IMR-90 (cell line): ENCODE results near the gene CRYBG3.

Experiments
- POLR2A ChIP-seq: IDR thresholded peaks from 2 replicates; pipeline ENCODE4 v1.6.1; 2012; ENCODE audit warnings: mild to moderate bottlenecking, low read depth, low read length
- RFX5 ChIP-seq: IDR thresholded peaks from 2 replicates; pipeline ENCODE4 v1.8.0; 2012; ENCODE audit warnings: low read depth, mild to moderate bottlenecking, low read length, moderate library complexity
- SMC3 ChIP-seq: fragments of 150-350 bp; IDR thresholded peaks from 2 replicates; pipeline ENCODE4 v1.6.1; 2016; ENCODE audit warnings: low read depth, mild to moderate bottlenecking, antibody characterized with exemption, low read length, moderate library complexity
- TF ChIP-seq, protein P1 (sequence below): conservative IDR thresholded peaks from 2 replicates; pipeline ENCODE4 v1.5.1; 2012; ENCODE audit warnings: mild to moderate bottlenecking, low read depth, low read length, improper control_type of control experiment
- TF ChIP-seq, protein P2 (sequence below): fragments of 150-350 bp; IDR thresholded peaks from 2 replicates; pipeline ENCODE4 v1.6.1; 2017; ENCODE audit warnings: mild to moderate bottlenecking, antibody characterized with exemption, low read length, low read depth

GRCh38 chr3:97823046-97824004 is 1.5 kb downstream of the CRYBG3 start:
- TF ChIP-seq POLR2A (no peak), RFX5 (no peak), SMC3 (no peak)
- TF ChIP-seq, protein P1, sequence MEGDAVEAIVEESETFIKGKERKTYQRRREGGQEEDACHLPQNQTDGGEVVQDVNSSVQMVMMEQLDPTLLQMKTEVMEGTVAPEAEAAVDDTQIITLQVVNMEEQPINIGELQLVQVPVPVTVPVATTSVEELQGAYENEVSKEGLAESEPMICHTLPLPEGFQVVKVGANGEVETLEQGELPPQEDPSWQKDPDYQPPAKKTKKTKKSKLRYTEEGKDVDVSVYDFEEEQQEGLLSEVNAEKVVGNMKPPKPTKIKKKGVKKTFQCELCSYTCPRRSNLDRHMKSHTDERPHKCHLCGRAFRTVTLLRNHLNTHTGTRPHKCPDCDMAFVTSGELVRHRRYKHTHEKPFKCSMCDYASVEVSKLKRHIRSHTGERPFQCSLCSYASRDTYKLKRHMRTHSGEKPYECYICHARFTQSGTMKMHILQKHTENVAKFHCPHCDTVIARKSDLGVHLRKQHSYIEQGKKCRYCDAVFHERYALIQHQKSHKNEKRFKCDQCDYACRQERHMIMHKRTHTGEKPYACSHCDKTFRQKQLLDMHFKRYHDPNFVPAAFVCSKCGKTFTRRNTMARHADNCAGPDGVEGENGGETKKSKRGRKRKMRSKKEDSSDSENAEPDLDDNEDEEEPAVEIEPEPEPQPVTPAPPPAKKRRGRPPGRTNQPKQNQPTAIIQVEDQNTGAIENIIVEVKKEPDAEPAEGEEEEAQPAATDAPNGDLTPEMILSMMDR, result no peak
- TF ChIP-seq, protein P2, sequence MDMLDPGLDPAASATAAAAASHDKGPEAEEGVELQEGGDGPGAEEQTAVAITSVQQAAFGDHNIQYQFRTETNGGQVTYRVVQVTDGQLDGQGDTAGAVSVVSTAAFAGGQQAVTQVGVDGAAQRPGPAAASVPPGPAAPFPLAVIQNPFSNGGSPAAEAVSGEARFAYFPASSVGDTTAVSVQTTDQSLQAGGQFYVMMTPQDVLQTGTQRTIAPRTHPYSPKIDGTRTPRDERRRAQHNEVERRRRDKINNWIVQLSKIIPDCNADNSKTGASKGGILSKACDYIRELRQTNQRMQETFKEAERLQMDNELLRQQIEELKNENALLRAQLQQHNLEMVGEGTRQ, result no peak
